ENCODE measurements around the gene FAM222A. TPM values are rescaled to one million over a fixed set of nuclear protein-coding genes. Genes with fewer than 3 reads are reported as not detected.

Gene FAM222A
- total and polyA plus RNA-seq, 2 of the 4 experiments (the other 2 are of a cell fraction): under 0.01 to 0.32 TPM

GRCh38 chr12:109720857-109721189 is 7.2 kb downstream of the FAM222A start:
- Histone ChIP-seq H2BK20ac (ENCODE audit: low read depth, low read length) (no peak overlapping the region), H3K4me2 (ENCODE audit: low read depth, low read length) (no peak overlapping the region), H3K27ac (ENCODE audit: insufficient read depth, low read length) (no peak overlapping the region), H3K14ac (replicated peaks; ENCODE audit: low read depth, low read length) (no peak overlapping the region), H4K8ac (ENCODE audit: low read depth in 2 of 2, low read length in 2 of 2) (no peak overlapping the region), H2BK15ac (ENCODE audit: low read depth, low read length) (no peak overlapping the region), H3K4ac (ENCODE audit: low read depth, low read length) (no peak overlapping the region), H2AFZ (replicated peaks; ENCODE audit: low read length, poor library complexity) (no peak overlapping the region), H4K5ac (ENCODE audit: low read depth, low read length) (no peak overlapping the region), H3K27me3 (ENCODE audit: control insufficient read depth, insufficient read depth, low read length) (peaks cover 48% of the 10 kb centered on the region), H3K18ac (ENCODE audit: low read depth, low read length) (no peak overlapping the region), H3K36me3 (ENCODE audit: control insufficient read depth, insufficient read depth, low read length) (no peaks in the 10 kb centered on the region), H3K9me3 (ENCODE audit: control insufficient read depth, insufficient read depth, low read length) (no peaks in the 10 kb centered on the region), H3K4me1 (ENCODE audit: control insufficient read depth, insufficient read depth, low read length) (peaks cover 2% of the 10 kb centered on the region; the same call in 1 of the 2 replicates), H3K9ac (ENCODE audit: low read depth, low read length) (no peak overlapping the region), H2AK5ac (ENCODE audit: low read depth, low read length) (no peak overlapping the region), H2BK5ac (ENCODE audit: low read depth, low read length, poor library complexity, severe bottlenecking) (no peak overlapping the region), H2AK9ac (replicated peaks; ENCODE audit: low read depth, low read length, poor library complexity) (no peak overlapping the region), H3K79me1 (ENCODE audit: low read depth in 1 of 2, low read length in 2 of 2) (no peaks in the 10 kb centered on the region), H3K9me1 (ENCODE audit: insufficient read depth, low read length) (no peaks in the 10 kb centered on the region), H2BK120ac (ENCODE audit: low read depth, low read length) (no peak overlapping the region), H4K20me1 (ENCODE audit: insufficient read depth, low read length) (no peaks in the 10 kb centered on the region; the same call in none of the 2 replicates), H3K4me3 (ENCODE audit: insufficient read depth, low read depth, low read length) (no peak overlapping the region), H3K23ac (ENCODE audit: low read depth, low read length) (no peak overlapping the region), H4K91ac (ENCODE audit: insufficient read depth, low read depth, low read length) (no peak overlapping the region), H3K56ac (ENCODE audit: extremely low read depth, insufficient read depth, low read length) (no peak overlapping the region)
- BruUV-seq (replicated peaks): no TSS peak
- CTCF ChIA-PET: no interaction called here
- intact Hi-C loops (cut with micrococcal nuclease) (no loop called here), in situ Hi-C loops (cut with MboI; ENCODE audit: low sequenced_read_pairs) (no loop called here), dilution Hi-C loops (cut with HindIII; ENCODE audit: low sequenced_read_pairs, unreplicated experiment) (no loop called here)
- DNase-seq: no peak
- ATAC-seq (ENCODE audit: low read depth): no peak
- POLR2A ChIA-PET (ENCODE audit: unreplicated experiment): no interaction called here
- no peak for TF ChIP-seq SMC3 (IDR thresholded peaks at IDR 0.05; ENCODE audit: low read depth, low read length)
- no peak for TF ChIP-seq MAZ (IDR thresholded peaks at IDR 0.05; ENCODE audit: borderline replicate concordance, low read depth, low read length)
- no peak for TF ChIP-seq CTCF (conservative IDR thresholded peaks at IDR 0.05; ENCODE audit: low read depth, low read length)
- TF ChIP-seq POLR2A (IDR thresholded peaks at IDR 0.05; ENCODE audit: low read depth, low read length): no peak
- TF ChIP-seq CHD1 (IDR thresholded peaks at IDR 0.05; ENCODE audit: low read depth, low read length): no peak
- no peak for TF ChIP-seq MAFK (IDR thresholded peaks at IDR 0.05; ENCODE audit: low read depth, low read length)
- TF ChIP-seq CEBPB (IDR thresholded peaks at IDR 0.05; ENCODE audit: low read depth, low read length): no peak
- TF ChIP-seq RAD21 (IDR thresholded peaks at IDR 0.05; ENCODE audit: low read length): no peak
- no peak for TF ChIP-seq RFX5 (IDR thresholded peaks at IDR 0.05; ENCODE audit: low read depth, low read length)
- no peak for TF ChIP-seq BHLHE40 (IDR thresholded peaks at IDR 0.05; ENCODE audit: low read depth, low read length)
- no peak for TF ChIP-seq USF2 (IDR thresholded peaks at IDR 0.05; ENCODE audit: low read depth, low read length)
- TF ChIP-seq MXI1 (IDR thresholded peaks at IDR 0.05; ENCODE audit: borderline replicate concordance, low read depth, low read length): no peak
- TF ChIP-seq RCOR1 (IDR thresholded peaks at IDR 0.05; ENCODE audit: insufficient replicate concordance, low read length): no peak
- no peak for TF ChIP-seq FOS (IDR thresholded peaks at IDR 0.05; ENCODE audit: low read depth, low read length)
- TF ChIP-seq ELK1 (IDR thresholded peaks at IDR 0.05; ENCODE audit: borderline replicate concordance, low read depth, low read length): no peak
- no peak for TF ChIP-seq NFE2L2 (IDR thresholded peaks at IDR 0.05; ENCODE audit: low read depth, low read length)
- WGBS, 2 experiments (ENCODE audit: extremely low coverage in 2 of 2, insufficient read length in 1 of 2): 0% methylated on average over 1 of the region's 1 CpG; no CpG with 5 or more reads in 1 of the 2 experiments
